Choroid plexus epithelial cell (primary cell): ENCODE measurements around the gene EML4.

Experiments used
- DNase-seq: peaks from one replicate; pipeline ENCODE4 v3.0.0-alpha.2; 2010; ENCODE audit warnings: low read depth
- H3K4me3 ChIP-seq: 2 replicates; pipeline ENCODE4 v1.5.1; 2011; ENCODE audit warnings: low read depth, mild to moderate bottlenecking, control low read depth, low read length, moderate library complexity
- CTCF ChIP-seq: conservative IDR thresholded peaks from 2 replicates; pipeline ENCODE4 v1.5.1; 2011; ENCODE audit warnings: low read depth, mild to moderate bottlenecking, control low read depth, inconsistent platforms, low read length, moderate library complexity

Gene EML4

GRCh38 chr2:42289222-42289621 lies 120.1 kb downstream of the EML4 start:
- no peak for DNase-seq
- no peak for TF ChIP-seq CTCF
- no peak overlapping the region for H3K4me3 ChIP-seq

GRCh38 chr2:42290005-42290404 lies 120.9 kb downstream of the EML4 start:
- no peak for DNase-seq
- no peak overlapping the region for H3K4me3 ChIP-seq

GRCh38 chr2:42293019-42293418 lies 123.9 kb downstream of the EML4 start:
- no peak overlapping the region for H3K4me3 ChIP-seq
- DNase-seq = no peak
- no peak for TF ChIP-seq CTCF

More at GRCh38 chr2:42290005-42290404, 120.9 kb downstream of the EML4 start:
- TF ChIP-seq CTCF = no peak

GRCh38 chr2:42296226-42296625 lies 127.1 kb downstream of the EML4 start:
- TF ChIP-seq CTCF = no peak
- DNase-seq = no peak
- H3K4me3 ChIP-seq = no peak overlapping the region

- H3K4me3 ChIP-seq = no peak overlapping the region
- no peak for DNase-seq
- TF ChIP-seq CTCF = no peak
Observed at GRCh38 chr2:42297322-42297936, 128.3 kb downstream of the EML4 start.

- no peak for TF ChIP-seq CTCF
- no peak overlapping the region for H3K4me3 ChIP-seq
Observed at GRCh38 chr2:42298132-42298531, 129.0 kb downstream of the EML4 start.

GRCh38 chr2:42298996-42299754 lies 130.0 kb downstream of the EML4 start:
- H3K4me3 ChIP-seq = no peak overlapping the region
- DNase-seq = no peak
- TF ChIP-seq CTCF = no peak

More at GRCh38 chr2:42298132-42298531, 129.0 kb downstream of the EML4 start:
- no peak for DNase-seq
